Cardiac fibroblast (primary cell): ENCODE results near the gene SHTN1.

ENCODE experiments used
- DNase-seq, 2 donors: peaks; one replicate each; pipeline versions ENCODE4 v3.0.0 to v3.0.0-alpha.2; 2010; ENCODE audit warnings: low read depth in 2 of 2
- H3K4me3 ChIP-seq, 2 donors: replicated peaks in 1 of 2; 1 replicate in 1 of 2; 2 replicates in 1 of 2; pipeline ENCODE4 v1.5.1; 2011; ENCODE audit warnings: low read depth in 2 of 2, low read length in 2 of 2, mild to moderate bottlenecking in 2 of 2, moderate library complexity in 1 of 2
- CTCF ChIP-seq: IDR thresholded peaks from one replicate; pipeline ENCODE4 v1.5.1; 2011; ENCODE audit warnings: low read depth, mild to moderate bottlenecking, low read length, inconsistent platforms

The SHTN1 gene

GRCh38 chr10:116913695-116914094 lies 91.3 kb downstream of the SHTN1 start:
- H3K4me3 ChIP-seq, result no peak overlapping the region
- DNase-seq, result no peak
- TF ChIP-seq CTCF, result no peak

GRCh38 chr10:116912162-116912561 lies 92.8 kb downstream of the SHTN1 start:
- no peak for TF ChIP-seq CTCF
- H3K4me3 ChIP-seq, result no peak overlapping the region
- DNase-seq, result no peak

- DNase-seq, result no peak
- H3K4me3 ChIP-seq, result no peak overlapping the region
- TF ChIP-seq CTCF, result no peak
These were observed 94.1 kb downstream of the SHTN1 start for GRCh38 chr10:116910910-116911309.

- no peak overlapping the region for H3K4me3 ChIP-seq
- TF ChIP-seq CTCF, result no peak
- DNase-seq, result no peak
These were observed 95.7 kb downstream of the SHTN1 start for GRCh38 chr10:116909307-116909706.

GRCh38 chr10:116907245-116907987 lies 97.6 kb downstream of the SHTN1 start:
- TF ChIP-seq CTCF, result no peak
- DNase-seq, result no peak
- H3K4me3 ChIP-seq, result no peak overlapping the region

GRCh38 chr10:116905845-116906210 lies 99.2 kb downstream of the SHTN1 start:
- H3K4me3 ChIP-seq, result no peak overlapping the region
- DNase-seq, result no peak

More at GRCh38 chr10:116905845-116906210, 99.2 kb downstream of the SHTN1 start:
- TF ChIP-seq CTCF, result no peak
